HG02623 (cell line): ENCODE measurements around the gene MKX.
"Not testable (repeated sequence)": the region's sequence is repeated elsewhere in the genome, so short reads cannot be mapped to it uniquely, and the experiment has no call there.

Source experiments
- ATAC-seq: cut with Tn5 transposase; IDR thresholded peaks from one replicate; pipeline ENCODE4 v1.9.1; 2021; ENCODE audit warnings: moderate library complexity; ENCODE audit not compliant: unreplicated experiment

Gene MKX

DNA sequence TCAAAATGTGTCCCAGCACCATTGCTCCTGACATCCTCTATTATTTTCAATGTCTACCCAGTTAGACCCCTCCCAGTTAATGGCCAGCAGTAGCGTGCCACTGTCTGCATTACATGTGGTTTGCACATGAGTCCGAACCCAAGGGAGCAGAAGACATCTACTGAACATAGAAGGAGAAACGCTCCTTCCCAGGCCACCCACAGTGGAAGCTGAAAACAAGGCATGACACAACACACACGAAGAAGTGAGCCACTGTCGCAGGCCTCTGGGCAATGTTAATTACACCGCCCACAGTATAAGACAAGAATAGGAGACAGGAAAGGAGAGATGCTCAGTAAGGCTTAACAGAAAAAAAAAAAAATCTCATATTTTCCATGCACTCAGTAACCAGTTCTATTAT lies 50.5 kb downstream of the MKX start:
- no peak for ATAC-seq

DNA sequence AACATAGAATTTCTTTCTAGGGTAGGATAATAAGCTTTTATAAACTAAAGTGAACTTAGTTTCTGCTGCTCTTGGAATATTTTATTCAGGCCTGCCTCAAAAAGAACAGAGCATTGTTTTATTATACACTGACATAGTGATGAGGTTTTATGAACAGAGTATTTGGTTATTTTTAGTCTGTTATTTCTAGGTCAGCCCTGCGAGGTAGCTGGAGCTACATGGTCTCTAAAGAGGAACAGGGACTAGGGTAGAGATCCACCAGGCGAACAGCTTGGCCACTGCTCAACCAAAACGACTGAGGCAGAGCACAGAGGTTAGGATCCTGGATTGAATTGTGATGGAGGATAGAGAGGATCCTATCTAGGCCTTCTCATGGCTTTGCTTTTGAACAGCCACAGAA lies 53.0 kb downstream of the MKX start:
- ATAC-seq, result no peak

DNA sequence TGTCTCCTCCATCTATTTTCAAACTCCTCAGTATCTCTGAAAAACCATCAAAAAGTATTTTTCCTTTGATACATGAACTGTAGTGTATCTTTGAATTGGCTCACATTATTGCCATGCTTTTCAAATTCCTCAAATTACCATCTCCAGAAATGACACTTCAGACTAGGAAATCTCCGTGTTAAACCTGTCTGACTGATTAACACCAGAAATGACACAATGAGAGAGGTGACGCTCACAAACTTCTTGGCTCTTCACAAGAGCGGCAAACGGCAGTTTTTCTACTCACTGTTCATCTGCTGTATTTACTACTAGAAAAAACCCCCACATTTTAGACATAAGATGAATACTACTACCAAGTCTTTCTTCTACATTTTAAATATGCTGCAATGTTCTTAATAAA lies 56.6 kb downstream of the MKX start:
- no peak for ATAC-seq

DNA sequence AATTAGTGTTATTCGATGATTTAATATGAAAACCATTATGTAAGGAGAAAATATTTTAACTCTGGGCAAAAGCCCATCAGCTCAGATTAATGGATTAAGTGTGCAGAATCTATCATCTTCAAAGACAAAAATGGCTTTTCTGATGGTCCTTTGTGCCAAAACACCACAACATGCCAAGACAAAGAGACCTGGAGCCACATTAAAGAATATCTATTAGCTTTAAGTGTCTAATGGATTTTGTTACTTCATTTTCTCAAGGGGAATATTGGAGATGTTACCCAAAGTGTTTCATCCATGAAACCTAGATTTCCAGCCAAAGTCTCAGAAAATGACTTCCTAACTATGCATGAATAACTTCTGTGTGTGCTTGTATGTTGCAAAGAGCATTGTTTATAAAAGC lies 57.3 kb downstream of the MKX start:
- ATAC-seq, result no peak

DNA sequence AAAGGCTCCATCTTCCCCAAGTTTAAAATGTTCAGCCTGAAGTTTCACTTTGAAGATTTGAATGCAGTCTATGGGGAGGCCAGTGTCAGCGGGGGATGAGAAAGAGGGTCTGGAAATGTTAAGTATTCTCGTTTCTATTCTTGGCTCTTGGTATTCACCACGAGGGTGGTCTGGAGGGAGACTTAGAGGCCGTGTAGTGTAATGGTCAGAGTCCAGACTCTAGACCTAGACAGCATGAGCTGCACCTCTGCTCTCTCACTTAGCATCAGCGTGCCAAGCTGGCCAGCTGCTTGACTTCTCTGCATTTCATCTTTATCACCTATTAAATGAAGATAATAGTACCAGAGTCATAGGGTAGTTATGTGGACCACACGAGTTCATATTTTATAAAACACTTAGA lies 57.9 kb downstream of the MKX start:
- no peak for ATAC-seq

DNA sequence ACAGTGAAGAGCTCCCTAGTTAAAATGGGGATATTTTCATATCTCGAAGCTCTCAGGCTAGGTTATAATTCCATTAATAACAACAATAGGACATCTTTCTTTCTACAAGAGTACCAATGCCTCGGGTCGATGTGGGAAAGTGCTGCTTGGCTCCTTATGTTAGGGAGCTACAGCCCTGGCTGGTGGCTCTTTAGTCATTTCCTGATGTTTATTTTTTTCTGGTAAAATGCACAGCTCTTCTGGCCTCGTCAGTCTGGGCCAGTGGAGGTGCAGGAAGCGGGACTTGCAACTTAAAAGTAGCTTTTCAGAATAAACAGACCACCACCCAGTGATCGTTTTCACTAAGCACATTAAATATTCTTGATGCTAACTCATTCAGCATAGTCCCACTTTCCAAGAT lies 58.3 kb downstream of the MKX start:
- no peak for ATAC-seq

DNA sequence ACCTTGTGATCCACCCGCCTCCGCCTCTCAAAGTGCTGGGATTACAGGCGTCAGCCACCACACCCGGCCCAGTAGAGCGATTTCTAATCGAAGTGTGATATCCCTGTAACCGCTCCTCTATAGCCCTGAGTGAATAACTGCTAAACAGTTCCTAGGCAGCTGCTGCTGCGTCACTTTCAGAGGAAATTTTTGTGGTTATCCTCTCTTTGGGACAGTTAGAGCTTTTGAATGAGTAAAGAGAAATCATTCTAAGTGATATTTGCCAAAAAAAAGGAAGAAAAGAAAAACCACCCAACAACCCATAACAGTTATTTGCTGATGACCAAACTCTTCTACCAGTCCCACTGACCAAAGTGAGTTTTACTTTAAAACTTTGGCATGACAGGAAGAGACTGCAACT lies 59.9 kb downstream of the MKX start:
- ATAC-seq, result no peak

DNA sequence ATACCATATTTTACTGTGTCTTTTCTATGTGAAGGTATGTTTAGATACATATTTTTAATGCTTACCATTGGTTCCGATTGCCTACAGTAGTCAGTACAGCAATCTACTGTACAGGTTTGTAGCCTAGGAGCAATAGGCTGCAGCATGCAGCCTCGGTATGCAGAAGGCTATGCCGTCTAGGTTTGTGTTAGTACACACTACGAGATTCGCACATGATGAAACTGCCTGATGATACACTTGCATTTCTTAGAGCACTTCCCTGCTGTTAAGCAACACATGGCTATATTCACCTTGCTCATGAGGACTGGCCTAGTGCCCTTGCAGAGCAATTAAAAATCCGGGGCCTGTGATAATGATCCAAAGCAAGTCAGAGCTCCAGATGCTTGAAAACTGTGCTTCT lies 62.4 kb downstream of the MKX start:
- ATAC-seq, result no peak

DNA sequence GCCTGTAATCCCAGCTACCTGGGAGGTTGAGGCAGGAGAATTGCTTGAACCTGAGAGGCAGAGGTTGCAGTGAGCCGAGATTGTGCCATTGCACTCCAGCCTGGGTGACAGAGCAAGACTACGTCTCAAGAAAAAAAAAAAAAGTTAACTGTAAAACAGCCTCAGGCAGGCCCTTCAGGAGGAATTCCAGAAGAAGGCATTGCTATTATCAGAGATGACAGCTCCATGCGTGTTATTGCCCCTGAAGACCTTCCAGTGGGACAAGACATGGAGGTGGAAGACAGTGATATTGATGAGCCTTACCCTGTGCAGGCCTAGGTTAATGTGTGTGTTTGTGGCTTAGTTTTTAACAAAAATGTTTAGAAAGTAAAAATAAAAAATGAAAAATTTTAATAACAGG lies 63.8 kb downstream of the MKX start:
- not testable (repeated sequence) for ATAC-seq

DNA sequence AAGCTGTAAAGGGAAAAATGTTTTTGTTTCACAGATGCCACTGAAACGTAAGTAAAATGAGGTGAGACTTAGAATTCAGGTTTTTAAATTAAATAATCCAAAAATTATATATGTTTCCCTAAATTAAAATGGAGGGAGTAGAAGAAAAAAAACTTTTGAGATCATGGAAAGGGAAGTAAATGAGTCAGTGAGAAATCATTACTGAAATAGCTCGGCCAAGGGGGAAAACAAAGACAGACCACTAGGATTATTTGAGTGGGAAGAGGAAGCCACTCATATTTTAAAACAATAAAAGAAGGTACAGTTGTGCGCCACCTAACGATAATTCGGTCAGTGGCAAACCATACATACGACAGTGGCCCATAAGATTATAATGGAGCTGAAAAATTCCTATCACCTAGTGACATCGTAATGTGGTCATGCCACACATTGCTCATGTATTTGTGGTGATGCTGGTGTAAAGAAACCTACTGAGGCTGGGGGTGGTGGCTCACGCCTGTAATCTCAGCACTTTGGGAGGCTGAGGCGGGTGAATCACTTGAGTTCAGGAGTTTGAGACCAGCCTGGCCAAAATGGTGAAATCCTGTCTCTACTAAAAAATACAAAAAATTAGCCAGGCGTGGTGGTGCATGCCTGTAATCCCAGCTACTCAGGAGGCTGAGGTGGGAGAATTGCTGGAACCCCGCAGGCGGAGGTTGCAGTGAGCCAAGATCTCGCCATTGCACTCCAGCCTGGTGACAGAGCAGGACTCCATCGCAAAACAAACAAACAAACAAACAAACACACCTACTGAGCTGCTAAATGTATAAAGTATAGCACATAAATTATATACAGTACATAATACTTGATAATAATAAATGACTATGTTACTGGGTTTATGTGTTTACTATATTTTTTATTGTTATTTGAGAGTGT lies 64.7 kb downstream of the MKX start:
- no peak for ATAC-seq

DNA sequence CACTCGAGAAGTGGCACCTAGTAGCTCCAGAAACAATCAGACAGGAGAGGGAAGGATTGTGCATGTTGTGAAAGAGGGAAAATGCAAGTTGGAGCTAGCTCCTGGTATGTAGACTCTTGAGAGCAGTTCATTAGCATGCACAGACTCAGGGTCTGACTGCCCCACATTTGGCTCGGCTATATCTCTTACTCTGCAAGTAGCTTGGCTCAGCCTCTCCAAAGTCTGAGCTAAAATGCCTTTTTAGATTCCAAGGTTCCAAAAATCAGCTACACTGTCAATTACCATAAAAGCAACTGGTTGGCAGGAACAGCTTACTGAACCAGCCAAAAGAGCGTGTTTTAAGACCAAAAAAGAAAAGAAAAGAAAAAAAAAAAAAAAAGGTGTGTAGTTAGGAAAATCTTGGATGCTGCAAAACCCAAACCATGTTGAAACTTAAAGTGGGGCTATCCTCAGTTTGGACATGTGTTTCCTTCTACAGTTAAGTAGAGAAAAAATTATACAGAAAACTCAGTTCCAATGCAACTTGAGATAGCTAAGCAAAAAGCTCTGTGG lies 65.5 kb downstream of the MKX start:
- ATAC-seq, result no peak

DNA sequence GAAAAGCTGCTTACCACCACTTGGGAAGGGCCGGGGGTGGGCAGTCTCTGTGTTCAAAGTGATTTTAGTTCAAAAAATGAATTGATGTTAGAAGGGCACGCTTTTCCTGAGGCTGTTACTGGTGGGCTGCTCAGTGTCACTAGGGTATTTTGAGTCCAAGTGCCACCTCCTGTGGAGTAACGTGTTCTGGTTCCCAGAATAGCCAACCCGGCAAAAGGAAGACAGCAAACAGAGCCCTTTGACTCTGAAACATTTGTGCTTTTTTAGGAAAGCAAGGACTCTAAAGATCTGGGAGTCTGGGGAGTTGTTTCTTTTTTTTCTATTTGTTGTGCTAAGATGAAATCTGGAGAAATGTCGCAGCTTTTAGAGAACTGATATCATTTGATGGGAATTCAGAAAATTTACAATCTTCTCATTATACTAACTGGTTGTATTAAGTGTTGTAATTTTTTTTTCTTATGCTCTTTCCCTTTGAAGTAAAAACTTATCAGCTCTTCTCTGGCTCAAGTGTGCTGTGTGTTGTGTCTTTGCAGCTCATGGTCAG lies 66.2 kb downstream of the MKX start:
- ATAC-seq, result no peak

DNA sequence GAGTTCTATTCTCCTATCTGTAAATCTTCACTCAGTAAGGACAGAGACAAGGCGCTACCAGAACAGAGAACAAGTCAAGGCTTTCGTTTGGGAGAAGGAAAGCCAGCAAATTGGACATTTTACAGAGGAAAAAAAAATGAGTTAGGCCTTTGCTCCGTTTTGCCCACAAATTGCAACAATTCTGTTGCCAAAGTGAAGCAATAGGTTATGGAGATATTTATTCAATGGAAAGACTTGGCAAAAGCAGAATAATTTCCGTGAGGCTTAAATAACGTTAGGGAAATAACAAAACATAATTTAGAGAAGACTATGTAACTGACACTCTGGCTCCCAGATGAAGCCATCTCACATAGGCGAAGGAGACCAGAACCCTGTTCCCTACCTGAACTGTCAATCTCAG lies 67.5 kb downstream of the MKX start:
- no peak for ATAC-seq

DNA sequence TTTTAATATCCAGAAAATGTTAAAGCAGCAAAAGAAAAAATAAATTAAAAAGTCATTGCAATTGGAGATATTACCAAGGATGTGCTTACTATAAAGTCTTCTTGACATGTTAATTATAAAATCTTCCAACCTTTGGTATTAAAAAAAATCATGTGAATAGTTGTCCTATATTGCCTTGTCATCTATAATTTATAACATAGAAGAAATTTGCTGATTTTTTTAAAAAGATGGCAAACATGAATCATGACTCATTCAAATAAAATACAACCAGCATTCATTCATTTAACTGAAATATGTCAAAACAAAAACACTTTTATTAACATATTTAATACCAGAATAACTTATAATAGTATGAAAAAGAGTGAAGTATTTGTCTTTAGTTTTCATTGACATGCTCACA lies 72.6 kb downstream of the MKX start:
- ATAC-seq, result no peak

DNA sequence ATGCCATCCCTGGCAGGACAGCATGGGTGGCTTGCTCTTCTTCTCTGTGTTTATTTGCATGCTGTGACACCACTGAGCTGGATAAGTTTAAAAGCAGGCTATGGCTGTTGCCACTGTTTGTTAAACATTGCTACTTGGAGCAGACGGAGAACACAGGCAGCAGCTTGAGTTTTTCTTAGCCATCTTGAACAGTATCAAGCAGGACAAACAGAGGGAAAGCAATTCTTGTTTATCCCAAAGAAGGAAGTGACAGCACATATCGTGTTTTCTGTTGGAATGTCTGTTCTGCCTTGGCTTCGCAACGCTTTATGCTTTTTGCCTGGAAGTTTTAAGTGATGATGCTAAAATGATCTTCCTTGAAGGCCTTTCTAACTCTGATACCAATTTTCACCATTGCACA lies 73.8 kb downstream of the MKX start:
- no peak for ATAC-seq

DNA sequence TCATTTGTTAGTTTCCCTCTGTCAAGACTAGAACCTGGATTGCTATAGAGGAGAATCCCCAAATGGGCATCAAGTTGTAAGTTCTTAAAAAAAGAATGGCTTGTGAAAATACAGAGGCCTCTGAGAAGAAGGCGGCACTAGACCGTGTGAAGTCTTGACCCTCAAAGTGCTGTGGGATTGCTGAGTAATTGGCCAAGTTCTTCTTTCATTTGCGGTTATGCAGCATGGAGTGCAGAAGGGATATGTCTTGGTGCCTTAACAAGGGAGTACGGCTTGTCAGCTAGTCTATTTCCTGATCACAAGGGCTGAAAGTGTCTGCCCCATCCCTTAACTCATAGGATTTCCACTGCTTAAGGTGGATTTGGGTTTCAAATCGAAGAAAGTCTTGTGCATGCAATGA lies 81.2 kb downstream of the MKX start:
- ATAC-seq, result no peak

DNA sequence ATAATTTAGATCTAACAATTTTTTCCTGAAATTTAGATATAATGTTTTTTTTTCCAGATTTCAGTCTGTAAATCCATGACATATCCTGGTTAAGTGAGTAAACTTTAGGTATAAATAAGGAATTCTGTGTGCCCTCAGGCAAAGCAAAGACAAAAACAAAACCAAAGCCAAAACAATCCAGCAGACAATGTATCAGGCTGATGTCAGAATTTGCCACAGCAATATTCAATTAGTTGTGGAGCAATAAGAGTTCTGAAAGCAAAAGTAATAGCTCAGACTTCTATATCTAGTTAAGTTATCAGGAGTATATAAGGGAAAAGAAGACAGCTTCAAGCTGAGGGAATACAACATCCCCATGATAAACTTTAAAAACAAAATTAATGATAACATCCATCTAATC lies 82.0 kb downstream of the MKX start:
- no peak for ATAC-seq

DNA sequence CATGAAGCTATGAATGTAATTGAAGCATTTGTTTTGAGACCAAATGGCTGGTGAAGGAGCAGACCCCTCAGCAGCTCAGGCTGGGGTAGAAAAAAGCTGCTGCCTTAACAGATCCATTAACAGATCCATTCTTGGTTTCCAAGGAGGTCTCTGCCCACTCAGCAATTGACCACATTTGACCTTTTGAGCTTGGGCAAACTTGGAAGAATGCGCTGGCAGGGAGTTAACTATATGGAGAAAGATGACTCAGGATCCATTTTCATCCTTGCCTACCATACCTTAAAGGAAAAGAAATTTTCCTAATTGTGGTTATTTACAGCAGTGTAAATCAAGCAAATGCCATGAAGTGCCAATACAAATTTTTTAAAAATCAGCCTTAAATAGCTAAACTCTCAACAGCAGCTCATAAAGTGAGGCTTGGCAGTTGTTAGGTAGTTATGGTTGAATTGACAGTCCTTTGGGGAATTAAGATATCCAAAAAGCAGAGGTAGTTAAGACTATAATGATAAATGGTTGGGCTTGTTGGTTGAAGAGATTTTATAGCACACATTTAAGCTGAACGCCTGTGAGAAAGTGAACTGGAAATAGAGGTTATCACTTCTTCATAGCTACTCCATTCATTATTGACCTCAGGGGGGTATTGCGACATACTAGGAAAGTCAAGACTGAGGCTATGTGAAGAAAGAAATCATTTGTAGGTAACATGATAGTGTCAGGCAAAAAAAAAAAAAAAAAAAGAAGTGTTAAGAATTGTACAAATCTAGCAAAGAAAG lies 83.9 kb downstream of the MKX start:
- ATAC-seq, result no peak

DNA sequence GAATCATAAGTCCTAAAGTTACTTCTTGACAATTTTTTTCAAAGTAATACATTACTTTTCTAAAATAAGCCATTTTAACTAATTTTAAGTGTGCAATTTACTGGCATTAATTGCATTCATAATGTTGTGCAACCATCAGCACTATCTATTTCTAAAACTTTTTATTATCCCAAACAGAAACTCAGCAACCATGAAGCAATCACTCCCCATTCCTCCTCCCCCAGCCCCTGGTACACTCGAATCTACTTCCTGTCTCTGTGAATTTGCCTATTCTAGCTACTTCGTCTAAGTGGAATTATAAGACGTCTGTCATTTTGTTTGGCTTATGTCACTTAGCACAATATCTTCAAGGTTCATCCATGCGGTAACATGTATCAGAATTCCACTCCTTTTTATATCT lies 84.9 kb downstream of the MKX start:
- ATAC-seq, result no peak

DNA sequence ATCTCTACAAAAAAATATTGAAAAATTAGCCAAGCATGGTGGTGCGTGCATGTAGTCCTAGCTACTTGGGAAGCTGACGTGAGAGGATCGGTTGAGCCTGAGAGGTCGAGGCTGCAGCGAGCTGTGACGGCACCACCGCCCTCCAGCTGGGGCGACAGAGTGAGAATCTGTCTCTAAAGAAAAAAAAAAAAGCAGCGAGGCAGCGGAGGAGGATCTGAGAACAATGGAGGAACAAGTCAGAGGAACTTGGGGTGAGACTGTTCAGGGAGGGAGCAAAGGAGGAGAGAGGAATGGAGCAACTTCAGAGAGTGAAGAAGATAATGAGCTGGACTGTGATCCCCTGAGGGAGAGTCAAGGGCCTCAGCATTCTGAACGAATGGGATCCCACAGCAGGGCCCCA lies 85.4 kb downstream of the MKX start:
- no peak for ATAC-seq

DNA sequence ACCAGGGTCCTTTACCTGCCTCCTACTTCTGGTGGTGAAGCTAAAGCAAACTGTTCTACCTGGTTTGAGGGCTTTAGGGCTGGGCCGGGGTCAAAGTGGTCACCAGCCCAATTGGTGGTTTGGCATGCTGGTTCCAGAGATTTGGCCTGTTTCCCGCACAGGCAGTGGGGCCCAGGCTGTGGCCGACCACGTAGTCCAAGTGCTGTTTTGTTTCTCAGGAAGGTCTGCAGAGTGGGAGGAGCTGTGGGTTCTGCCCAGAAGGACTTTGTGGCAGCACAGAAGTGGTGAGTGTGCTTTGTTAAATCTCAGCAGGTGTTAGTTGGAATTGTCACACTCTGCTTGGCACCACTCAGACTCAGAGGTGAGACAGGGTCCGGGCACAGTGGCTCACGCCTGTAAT lies 85.8 kb downstream of the MKX start:
- no peak for ATAC-seq

DNA sequence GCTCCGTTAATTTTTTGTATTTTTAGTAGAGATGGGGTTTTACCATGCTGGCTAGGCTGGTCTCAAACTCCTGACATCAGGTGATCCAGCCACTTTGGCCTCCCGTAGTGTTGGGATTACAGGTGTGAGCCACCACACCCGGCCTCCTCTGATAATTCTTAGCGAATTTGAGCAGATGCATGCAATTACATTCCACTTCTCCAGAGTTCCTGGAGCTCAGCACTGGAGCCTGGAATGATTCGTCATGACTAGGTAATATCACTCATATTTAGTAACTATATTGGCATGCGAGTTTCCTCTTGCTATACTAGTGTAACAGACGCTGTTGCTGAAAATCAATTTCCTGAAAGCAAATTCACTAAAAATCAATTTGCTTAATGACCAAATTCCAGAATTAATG lies 86.8 kb downstream of the MKX start:
- no peak for ATAC-seq
